Measurements from ENCODE around the gene SPATA31D1. TPM values are rescaled to one million over a fixed set of nuclear protein-coding genes. Genes with fewer than 3 reads are reported as not detected.
A peak's percentile ranks its signal among the peaks of the same experiment; 100 is the strongest.

SPATA31D1 gene
- total and polyA plus RNA-seq, 2 experiments from 2014 or later: not detected

DNA sequence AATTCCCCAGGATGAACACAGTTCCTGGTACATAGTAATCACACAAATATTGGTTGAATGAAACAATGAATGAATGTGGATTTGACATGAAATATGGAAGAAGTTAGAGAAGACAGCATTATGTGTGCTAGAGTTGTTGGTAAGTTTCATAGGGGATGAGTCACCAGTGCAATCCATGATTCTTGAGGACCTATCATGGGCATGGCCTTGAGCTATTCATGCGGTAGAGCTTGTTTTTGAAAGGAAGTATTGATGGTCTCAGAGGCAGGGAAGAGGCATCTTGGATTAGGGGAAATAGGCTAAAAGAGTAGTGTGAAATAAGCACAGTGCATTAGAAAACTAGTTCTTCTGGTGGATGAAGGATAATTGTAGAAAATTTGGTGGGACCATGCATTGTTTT is 22.1 kb downstream of the SPATA31D1 start:
- in situ Hi-C loops (cut with MboI): no loop called here
- DNase-seq: no peak
- TF ChIP-seq EZH2phosphoT487 (IDR thresholded peaks at IDR 0.05; ENCODE audit: insufficient read depth, low read depth) (no peak), EZH2 (IDR thresholded peaks at IDR 0.05; ENCODE audit: insufficient read depth, poor library complexity, severe bottlenecking) (no peak)
- Histone ChIP-seq H3K9me3 (ENCODE audit: low read depth) (no peaks in the 10 kb centered on the region), H3K4me1 (ENCODE audit: insufficient read depth) (no peaks in the 10 kb centered on the region), H3K9me2 (ENCODE audit: insufficient read depth) (no peaks in the 10 kb centered on the region), H3K27me3 (replicated peaks; ENCODE audit: insufficient read depth) (no peaks in the 10 kb centered on the region), H3K36me3 (ENCODE audit: low read depth) (no peaks in the 10 kb centered on the region), H2AFZ (no peak overlapping the region), H3K27ac (no peak overlapping the region), H3K4me3 (no peak overlapping the region), H3K9ac (no peak overlapping the region), H4K20me1 (ENCODE audit: insufficient read depth) (no peaks in the 10 kb centered on the region), H3K4me2 (ENCODE audit: unreplicated experiment) (no peak overlapping the region), H3F3A (ENCODE audit: insufficient read depth) (no peaks in the 10 kb centered on the region), H3K79me2 (ENCODE audit: insufficient read depth) (no peaks in the 10 kb centered on the region)
- 89 to 97% methylated on average over 1 of the region's 1 CpG for WGBS, 2 experiments (ENCODE audit: low coverage in 1 of 2, low lambda C conversion rate in 2 of 2, missing lambda C conversion rate in 2 of 2)

DNA sequence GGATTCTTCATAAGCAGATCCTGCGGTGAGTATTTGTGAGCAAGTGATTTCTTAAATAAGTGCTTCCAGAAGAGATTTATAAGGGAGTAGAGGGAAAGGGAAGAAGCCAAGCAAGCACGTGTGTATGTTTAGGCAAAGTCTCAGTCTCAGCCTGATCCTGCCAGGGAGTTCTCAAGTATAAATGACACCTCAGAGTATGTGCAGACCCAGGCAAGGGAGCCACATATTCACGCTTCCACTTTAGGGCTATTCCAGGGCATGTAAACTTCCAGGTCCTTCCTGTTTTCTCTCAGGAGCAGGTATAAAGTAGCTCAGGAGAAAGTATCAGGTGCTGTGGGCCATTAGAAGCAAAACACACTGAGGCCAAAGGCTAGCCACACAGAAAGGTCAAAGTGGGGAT is 22.6 kb downstream of the SPATA31D1 start:
- Histone ChIP-seq H3K27me3 (replicated peaks; ENCODE audit: insufficient read depth) (no peaks in the 10 kb centered on the region), H3K79me2 (ENCODE audit: insufficient read depth) (no peaks in the 10 kb centered on the region), H3K9me3 (ENCODE audit: low read depth) (no peaks in the 10 kb centered on the region), H3K4me1 (ENCODE audit: insufficient read depth) (no peaks in the 10 kb centered on the region), H2AFZ (no peak overlapping the region), H3K4me3 (no peak overlapping the region), H3K36me3 (ENCODE audit: low read depth) (no peaks in the 10 kb centered on the region), H3K27ac (no peak overlapping the region), H3F3A (ENCODE audit: insufficient read depth) (no peaks in the 10 kb centered on the region), H3K4me2 (ENCODE audit: unreplicated experiment) (no peak overlapping the region), H4K20me1 (ENCODE audit: insufficient read depth) (no peaks in the 10 kb centered on the region), H3K9me2 (ENCODE audit: insufficient read depth) (no peaks in the 10 kb centered on the region), H3K9ac (no peak overlapping the region)
- in situ Hi-C loops (cut with MboI): no loop called here
- no peak for DNase-seq
- WGBS, 2 experiments (ENCODE audit: low coverage in 1 of 2, low lambda C conversion rate in 2 of 2, missing lambda C conversion rate in 2 of 2): 58 to 71% methylated on average over 3 of the region's 3 CpGs
- TF ChIP-seq EZH2phosphoT487 (IDR thresholded peaks at IDR 0.05; ENCODE audit: insufficient read depth, low read depth) (no peak), EZH2 (IDR thresholded peaks at IDR 0.05; ENCODE audit: insufficient read depth, poor library complexity, severe bottlenecking) (no peak)

DNA sequence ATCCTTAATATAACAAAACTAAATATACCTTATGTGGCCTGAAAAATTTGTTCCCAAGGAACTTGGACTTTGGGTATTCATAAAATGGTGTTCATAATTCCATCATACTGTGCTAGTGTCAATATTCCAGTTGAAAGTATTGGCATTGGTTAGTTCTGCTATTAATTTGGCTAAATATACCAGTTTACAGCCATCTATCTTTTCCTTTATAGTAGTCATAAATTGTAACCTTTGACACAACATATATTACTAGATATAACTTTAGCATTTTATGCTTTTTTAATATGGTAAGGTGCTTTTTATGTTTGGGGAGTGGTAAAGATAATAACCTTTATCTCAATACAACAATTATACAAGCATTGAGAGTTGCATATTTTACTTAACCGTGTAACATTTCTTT is 23.7 kb downstream of the SPATA31D1 start:
- no peaks in the 10 kb centered on the region for H3K36me3 ChIP-seq (ENCODE audit: low read depth)
- H3K9ac ChIP-seq: no peak overlapping the region
- H4K20me1 ChIP-seq (ENCODE audit: insufficient read depth): no peaks in the 10 kb centered on the region
- H3K27ac ChIP-seq: no peak overlapping the region
- H3K9me3 ChIP-seq (ENCODE audit: low read depth): no peaks in the 10 kb centered on the region
- no peak overlapping the region for H3K4me3 ChIP-seq
- H3K27me3 ChIP-seq (replicated peaks; ENCODE audit: insufficient read depth): no peaks in the 10 kb centered on the region
- H3F3A ChIP-seq (ENCODE audit: insufficient read depth): no peaks in the 10 kb centered on the region
- WGBS, 2 experiments (ENCODE audit: low coverage in 1 of 2, low lambda C conversion rate in 2 of 2, missing lambda C conversion rate in 2 of 2): 47 to 60% methylated on average over 1 of the region's 1 CpG
- H3K79me2 ChIP-seq (ENCODE audit: insufficient read depth): no peaks in the 10 kb centered on the region
- H2AFZ ChIP-seq: no peak overlapping the region
- TF ChIP-seq EZH2 (IDR thresholded peaks at IDR 0.05; ENCODE audit: insufficient read depth, poor library complexity, severe bottlenecking) (no peak), EZH2phosphoT487 (IDR thresholded peaks at IDR 0.05; ENCODE audit: insufficient read depth, low read depth) (no peak)
- in situ Hi-C loops (cut with MboI): no loop called here
- H3K4me2 ChIP-seq (ENCODE audit: unreplicated experiment): no peak overlapping the region
- no peaks in the 10 kb centered on the region for H3K9me2 ChIP-seq (ENCODE audit: insufficient read depth)
- DNase-seq: no peak
- H3K4me1 ChIP-seq (ENCODE audit: insufficient read depth): no peaks in the 10 kb centered on the region

DNA sequence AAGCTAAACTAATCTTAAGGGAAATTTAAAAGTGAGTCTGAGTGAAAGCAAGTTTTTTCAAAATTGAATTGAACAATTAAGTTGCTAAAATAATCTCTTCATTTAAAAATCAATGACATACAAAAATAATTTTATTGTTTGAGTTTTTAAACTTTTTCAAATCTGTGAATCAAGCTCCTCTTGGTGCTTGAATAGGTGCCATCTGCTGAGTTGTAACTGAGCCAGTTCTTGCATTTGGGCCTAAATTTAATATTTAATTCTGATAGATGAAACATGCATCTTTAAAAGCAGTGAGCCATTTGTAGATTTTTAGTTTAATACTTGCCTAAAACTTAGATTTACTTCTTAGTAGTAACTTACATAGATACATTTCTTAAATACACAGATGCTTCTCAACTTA is 31.8 kb downstream of the SPATA31D1 start:
- H3K27ac ChIP-seq: no peak overlapping the region
- peaks cover 7% of the 10 kb centered on the region; the same call in 1 of the 2 replicates for H3F3A ChIP-seq (ENCODE audit: insufficient read depth)
- TF ChIP-seq EZH2 (IDR thresholded peaks at IDR 0.05; ENCODE audit: insufficient read depth, poor library complexity, severe bottlenecking) (no peak), EZH2phosphoT487 (IDR thresholded peaks at IDR 0.05; ENCODE audit: insufficient read depth, low read depth) (no peak)
- no peaks in the 10 kb centered on the region for H3K9me2 ChIP-seq (ENCODE audit: insufficient read depth)
- no peaks in the 10 kb centered on the region for H3K27me3 ChIP-seq (replicated peaks; ENCODE audit: insufficient read depth)
- H3K36me3 ChIP-seq (ENCODE audit: low read depth): no peaks in the 10 kb centered on the region
- H3K9me3 ChIP-seq (ENCODE audit: low read depth): no peaks in the 10 kb centered on the region
- no peaks in the 10 kb centered on the region for H3K79me2 ChIP-seq (ENCODE audit: insufficient read depth)
- H2AFZ ChIP-seq: no peak overlapping the region
- peak overlapping the region; percentile 54 for H3K4me2 ChIP-seq (ENCODE audit: unreplicated experiment)
- in situ Hi-C loops (cut with MboI): no loop called here
- peaks cover 27% of the 10 kb centered on the region for H3K4me1 ChIP-seq (ENCODE audit: insufficient read depth)
- H3K4me3 ChIP-seq: no peak overlapping the region
- DNase-seq: no peak
- H3K9ac ChIP-seq: no peak overlapping the region
- H4K20me1 ChIP-seq (ENCODE audit: insufficient read depth): no peaks in the 10 kb centered on the region

GRCh38 chr9:82021198-82021597 is 32.6 kb downstream of the SPATA31D1 start:
- Histone ChIP-seq H3K4me2 (ENCODE audit: unreplicated experiment) (peak overlapping the region; percentile 54), H3K9ac (peak overlapping the region; percentile 53)

More at GRCh38 chr9:82021198-82021597, 32.6 kb downstream of the SPATA31D1 start:
- Histone ChIP-seq H3K36me3 (ENCODE audit: low read depth) (no peaks in the 10 kb centered on the region), H2AFZ (peak overlapping the region; percentile 59), H3K27me3 (replicated peaks; ENCODE audit: insufficient read depth) (no peaks in the 10 kb centered on the region), H3K4me1 (ENCODE audit: insufficient read depth) (peaks cover 27% of the 10 kb centered on the region), H3F3A (ENCODE audit: insufficient read depth) (peaks cover 7% of the 10 kb centered on the region; the same call in 1 of the 2 replicates), H3K27ac (peak overlapping the region; percentile 87), H4K20me1 (ENCODE audit: insufficient read depth) (no peaks in the 10 kb centered on the region), H3K9me3 (ENCODE audit: low read depth) (no peaks in the 10 kb centered on the region), H3K4me3 (no peak overlapping the region), H3K9me2 (ENCODE audit: insufficient read depth) (no peaks in the 10 kb centered on the region), H3K79me2 (ENCODE audit: insufficient read depth) (no peaks in the 10 kb centered on the region)
- peak; percentile 98 for DNase-seq
- in situ Hi-C loops (cut with MboI): no loop called here
- TF ChIP-seq EZH2 (IDR thresholded peaks at IDR 0.05; ENCODE audit: insufficient read depth, poor library complexity, severe bottlenecking) (no peak), EZH2phosphoT487 (IDR thresholded peaks at IDR 0.05; ENCODE audit: insufficient read depth, low read depth) (no peak)
